Measurements from ENCODE around the gene MRPL43. TPM values are rescaled to one million over a fixed set of nuclear protein-coding genes. Genes with fewer than 3 reads are reported as not detected.

Gene MRPL43
- total RNA-seq, 1 donor from 2014 or later = 81.6 TPM

- TF ChIP-seq CTCF (IDR thresholded peaks at IDR 0.05) = no peak
- H3K4me1 Mint-ChIP-seq (ENCODE audit: unreplicated experiment) = peaks cover 26% of the 10 kb centered on the region
- DNase-seq (ENCODE audit: extremely low spot score, unreplicated experiment) = no peak
- H3K27me3 Mint-ChIP-seq (ENCODE audit: unreplicated experiment) = no peaks in the 10 kb centered on the region
- H3K9me3 Mint-ChIP-seq (ENCODE audit: unreplicated experiment) = no peaks in the 10 kb centered on the region
- peak overlapping the region; percentile 95 for H3K27ac Mint-ChIP-seq (ENCODE audit: unreplicated experiment)
- peak overlapping the region; percentile 84 for H3K4me3 Mint-ChIP-seq (ENCODE audit: unreplicated experiment)
- H3K36me3 Mint-ChIP-seq (ENCODE audit: unreplicated experiment) = peaks cover 16% of the 10 kb centered on the region
Observed at GRCh38 chr10:101033276-101033675, 46.0 kb upstream of the MRPL43 start.

GRCh38 chr10:101032637-101033224, 45.4 kb upstream of the MRPL43 start:
- peaks cover 10% of the 10 kb centered on the region for H3K36me3 Mint-ChIP-seq (ENCODE audit: unreplicated experiment)
- no peak for TF ChIP-seq CTCF (IDR thresholded peaks at IDR 0.05)
- H3K27me3 Mint-ChIP-seq (ENCODE audit: unreplicated experiment) = no peaks in the 10 kb centered on the region
- no peaks in the 10 kb centered on the region for H3K9me3 Mint-ChIP-seq (ENCODE audit: unreplicated experiment)
- H3K4me1 Mint-ChIP-seq (ENCODE audit: unreplicated experiment) = peaks cover 26% of the 10 kb centered on the region
- no peak for DNase-seq (ENCODE audit: extremely low spot score, unreplicated experiment)
- H3K4me3 Mint-ChIP-seq (ENCODE audit: unreplicated experiment) = peak overlapping the region; percentile 84
- peak overlapping the region; percentile 95 for H3K27ac Mint-ChIP-seq (ENCODE audit: unreplicated experiment)

GRCh38 chr10:101031796-101032636, 44.7 kb upstream of the MRPL43 start:
- Mint-ChIP-seq H3K27me3 (ENCODE audit: unreplicated experiment) (no peaks in the 10 kb centered on the region), H3K4me3 (ENCODE audit: unreplicated experiment) (peak overlapping the region; percentile 84), H3K4me1 (ENCODE audit: unreplicated experiment) (peaks cover 26% of the 10 kb centered on the region), H3K27ac (ENCODE audit: unreplicated experiment) (peak overlapping the region; percentile 95), H3K9me3 (ENCODE audit: unreplicated experiment) (no peaks in the 10 kb centered on the region), H3K36me3 (ENCODE audit: unreplicated experiment) (peaks cover 3% of the 10 kb centered on the region)
- no peak for TF ChIP-seq CTCF (IDR thresholded peaks at IDR 0.05)
- DNase-seq (ENCODE audit: extremely low spot score, unreplicated experiment) = peak; percentile 90

- TF ChIP-seq CTCF (IDR thresholded peaks at IDR 0.05) = no peak
- peak within 1 kb of the TSS; percentile 84 for H3K4me3 Mint-ChIP-seq (ENCODE audit: unreplicated experiment)
- peak; percentile 97 for DNase-seq (ENCODE audit: extremely low spot score, unreplicated experiment)
- peak within 1 kb of the TSS; percentile 95 for H3K27ac Mint-ChIP-seq (ENCODE audit: unreplicated experiment)
- H3K9me3 Mint-ChIP-seq (ENCODE audit: unreplicated experiment) = no peaks in the 10 kb centered on the region
- H3K36me3 Mint-ChIP-seq (ENCODE audit: unreplicated experiment) = peaks cover 1% of the 10 kb centered on the region
- peaks cover 26% of the 10 kb centered on the region for H3K4me1 Mint-ChIP-seq (ENCODE audit: unreplicated experiment)
- no peaks in the 10 kb centered on the region for H3K27me3 Mint-ChIP-seq (ENCODE audit: unreplicated experiment)
Observed at GRCh38 chr10:101031128-101031795, 44.0 kb upstream of the MRPL43 start, which contains the start of the genes PDZD7 and SFXN3. PDZD7 (minus strand) TSS chr10:101031129; CDS start chr10:101030219, 910 bp downstream. SFXN3 (plus strand) TSS chr10:101031234; CDS start chr10:101034695, 3,461 bp downstream.
